ENCODE measurements around the gene PTCRA.

DNA sequence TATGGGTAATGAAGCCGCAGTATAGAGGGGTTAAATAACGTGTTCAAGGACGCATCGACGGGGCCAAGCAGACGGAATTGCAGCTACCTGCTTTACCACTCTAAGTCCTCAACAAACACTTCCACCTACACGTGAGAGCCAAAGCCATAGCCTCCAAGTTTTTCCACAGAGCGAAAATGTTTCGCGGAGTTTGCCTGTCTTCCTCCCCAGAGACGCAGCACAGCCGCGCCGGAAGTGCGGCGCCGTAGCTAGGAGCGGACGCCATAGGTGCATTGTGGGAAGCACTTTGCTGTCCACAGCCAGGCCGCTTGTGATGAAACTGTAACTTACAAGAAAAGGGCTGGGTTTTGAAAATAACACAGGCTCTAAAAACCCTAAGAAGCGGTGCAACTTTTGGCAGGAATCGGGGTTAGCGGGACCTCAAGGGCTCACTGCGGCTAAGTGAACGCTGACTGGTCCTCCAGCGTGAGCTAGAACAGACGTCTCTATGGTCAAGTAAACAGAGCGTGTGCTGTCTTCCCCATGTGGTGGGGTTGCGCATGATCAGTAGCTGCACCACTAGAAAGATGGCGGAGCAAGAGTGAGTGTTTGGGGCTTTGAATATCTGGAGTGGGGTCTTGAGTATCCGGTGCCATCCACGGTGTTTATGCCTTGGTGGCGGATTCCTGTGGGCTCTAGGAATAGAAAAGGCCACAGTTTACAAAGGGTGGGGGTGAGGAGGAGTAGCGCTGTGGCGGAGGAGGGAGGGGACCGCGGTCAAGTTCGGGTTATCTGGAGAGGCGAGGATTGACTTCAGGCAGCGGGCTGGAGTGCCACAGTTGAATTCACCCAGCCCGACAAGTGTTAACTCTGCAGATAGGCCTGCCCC lies 36.2 kb upstream of the PTCRA start, which contains the start of gene RPL7L1:
- TF ChIP-seq, protein P1, sequence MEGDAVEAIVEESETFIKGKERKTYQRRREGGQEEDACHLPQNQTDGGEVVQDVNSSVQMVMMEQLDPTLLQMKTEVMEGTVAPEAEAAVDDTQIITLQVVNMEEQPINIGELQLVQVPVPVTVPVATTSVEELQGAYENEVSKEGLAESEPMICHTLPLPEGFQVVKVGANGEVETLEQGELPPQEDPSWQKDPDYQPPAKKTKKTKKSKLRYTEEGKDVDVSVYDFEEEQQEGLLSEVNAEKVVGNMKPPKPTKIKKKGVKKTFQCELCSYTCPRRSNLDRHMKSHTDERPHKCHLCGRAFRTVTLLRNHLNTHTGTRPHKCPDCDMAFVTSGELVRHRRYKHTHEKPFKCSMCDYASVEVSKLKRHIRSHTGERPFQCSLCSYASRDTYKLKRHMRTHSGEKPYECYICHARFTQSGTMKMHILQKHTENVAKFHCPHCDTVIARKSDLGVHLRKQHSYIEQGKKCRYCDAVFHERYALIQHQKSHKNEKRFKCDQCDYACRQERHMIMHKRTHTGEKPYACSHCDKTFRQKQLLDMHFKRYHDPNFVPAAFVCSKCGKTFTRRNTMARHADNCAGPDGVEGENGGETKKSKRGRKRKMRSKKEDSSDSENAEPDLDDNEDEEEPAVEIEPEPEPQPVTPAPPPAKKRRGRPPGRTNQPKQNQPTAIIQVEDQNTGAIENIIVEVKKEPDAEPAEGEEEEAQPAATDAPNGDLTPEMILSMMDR (IDR thresholded peaks at IDR 0.05): no peak
- TF ChIP-seq SIN3A (IDR thresholded peaks at IDR 0.05; ENCODE audit: borderline replicate concordance, insufficient read depth, low read depth, low read length) (0 out of 2 replicates have a peak, but pooled peaks have one; percentile 28), POLR2AphosphoS5 (IDR thresholded peaks at IDR 0.05; ENCODE audit: low read depth, low read length) (peak; percentile 96)
- TF ChIP-seq, protein P2, sequence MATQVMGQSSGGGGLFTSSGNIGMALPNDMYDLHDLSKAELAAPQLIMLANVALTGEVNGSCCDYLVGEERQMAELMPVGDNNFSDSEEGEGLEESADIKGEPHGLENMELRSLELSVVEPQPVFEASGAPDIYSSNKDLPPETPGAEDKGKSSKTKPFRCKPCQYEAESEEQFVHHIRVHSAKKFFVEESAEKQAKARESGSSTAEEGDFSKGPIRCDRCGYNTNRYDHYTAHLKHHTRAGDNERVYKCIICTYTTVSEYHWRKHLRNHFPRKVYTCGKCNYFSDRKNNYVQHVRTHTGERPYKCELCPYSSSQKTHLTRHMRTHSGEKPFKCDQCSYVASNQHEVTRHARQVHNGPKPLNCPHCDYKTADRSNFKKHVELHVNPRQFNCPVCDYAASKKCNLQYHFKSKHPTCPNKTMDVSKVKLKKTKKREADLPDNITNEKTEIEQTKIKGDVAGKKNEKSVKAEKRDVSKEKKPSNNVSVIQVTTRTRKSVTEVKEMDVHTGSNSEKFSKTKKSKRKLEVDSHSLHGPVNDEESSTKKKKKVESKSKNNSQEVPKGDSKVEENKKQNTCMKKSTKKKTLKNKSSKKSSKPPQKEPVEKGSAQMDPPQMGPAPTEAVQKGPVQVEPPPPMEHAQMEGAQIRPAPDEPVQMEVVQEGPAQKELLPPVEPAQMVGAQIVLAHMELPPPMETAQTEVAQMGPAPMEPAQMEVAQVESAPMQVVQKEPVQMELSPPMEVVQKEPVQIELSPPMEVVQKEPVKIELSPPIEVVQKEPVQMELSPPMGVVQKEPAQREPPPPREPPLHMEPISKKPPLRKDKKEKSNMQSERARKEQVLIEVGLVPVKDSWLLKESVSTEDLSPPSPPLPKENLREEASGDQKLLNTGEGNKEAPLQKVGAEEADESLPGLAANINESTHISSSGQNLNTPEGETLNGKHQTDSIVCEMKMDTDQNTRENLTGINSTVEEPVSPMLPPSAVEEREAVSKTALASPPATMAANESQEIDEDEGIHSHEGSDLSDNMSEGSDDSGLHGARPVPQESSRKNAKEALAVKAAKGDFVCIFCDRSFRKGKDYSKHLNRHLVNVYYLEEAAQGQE (IDR thresholded peaks at IDR 0.05; ENCODE audit: insufficient read depth in 1 of 2, low read depth in 2 of 2, low read length in 1 of 2): no peak; a peak in 2 of 4 replicates
